CD4-positive, alpha-beta T cell treated with Interleukin-17A for 1 hour (primary cell): ENCODE data around the gene BTBD7.

Experiments used
- DNase-seq: peaks from one replicate; pipeline ENCODE4 v3.0.0-alpha.2; 2020

Gene BTBD7

DNA sequence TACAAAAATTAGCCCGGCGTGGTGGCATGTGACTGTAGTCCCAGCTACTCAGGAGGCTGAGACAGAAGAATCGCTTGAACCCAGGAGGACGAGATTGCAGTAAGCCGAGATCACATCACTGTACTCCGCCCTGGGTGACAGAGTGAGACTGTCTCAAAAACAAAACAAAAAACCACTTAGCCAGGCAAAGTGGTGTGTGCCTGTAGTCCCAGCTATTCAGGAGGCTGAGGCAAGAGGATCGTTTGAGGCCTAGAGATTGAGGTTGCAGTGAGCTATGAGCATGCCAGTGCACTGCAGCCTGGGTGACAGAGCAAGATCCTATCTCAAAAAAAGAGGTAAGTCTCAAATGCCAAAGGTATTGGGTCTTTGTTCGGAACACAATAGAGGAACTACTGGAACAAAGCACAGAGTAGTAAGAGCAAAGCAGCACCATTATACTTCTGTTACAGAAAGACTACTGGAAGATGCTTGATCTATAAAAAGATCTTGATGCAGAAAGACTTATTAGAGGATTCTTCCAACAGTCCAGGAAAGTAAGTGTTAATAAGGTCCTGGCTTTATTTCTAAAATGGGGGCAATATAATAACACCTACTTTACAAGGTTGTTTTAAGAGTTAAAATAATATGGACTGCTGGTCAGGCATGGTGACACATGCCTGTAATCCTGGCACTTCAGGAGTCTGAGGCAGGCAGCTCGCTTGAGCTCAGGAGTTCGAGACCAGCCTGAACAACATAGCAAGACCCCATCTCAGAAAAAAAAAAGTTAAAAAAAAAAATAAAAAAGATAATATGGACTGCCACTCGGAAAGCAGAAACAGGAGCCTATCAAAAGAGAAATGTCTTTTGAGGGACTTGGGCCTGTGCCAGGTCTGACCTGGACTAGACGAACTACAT lies 29.9 kb downstream of the BTBD7 start:
- no peak for DNase-seq

DNA sequence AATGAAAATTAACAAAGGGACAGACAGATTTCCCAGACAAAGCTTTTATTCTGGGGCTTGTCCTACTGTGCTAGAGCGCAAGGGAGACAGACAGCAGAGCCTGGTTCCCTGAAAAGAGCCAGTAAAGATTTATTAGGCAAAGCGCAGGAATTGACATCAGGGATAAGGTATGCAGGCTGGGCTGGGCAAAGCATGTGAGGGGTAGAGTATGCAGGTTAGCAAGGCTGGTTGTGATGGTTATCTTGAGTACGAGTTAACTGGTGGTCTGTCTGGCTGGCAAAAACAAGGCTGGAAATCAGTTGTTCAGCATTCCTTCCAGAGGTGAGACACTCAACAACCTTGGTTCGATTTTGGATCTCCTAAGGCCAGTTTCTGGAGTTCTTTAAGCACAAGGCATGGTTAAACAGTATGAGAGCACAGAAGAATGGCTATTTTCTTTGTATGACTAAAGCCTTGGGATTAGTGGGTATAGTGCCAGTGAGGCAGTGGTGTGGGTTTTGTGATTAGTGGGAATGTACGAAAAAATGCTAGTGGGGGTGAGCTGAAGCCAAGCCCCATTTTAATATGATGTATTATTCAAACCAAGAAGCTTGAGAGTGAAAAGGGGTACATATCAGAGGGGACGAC lies 30.9 kb downstream of the BTBD7 start:
- no peak for DNase-seq

DNA sequence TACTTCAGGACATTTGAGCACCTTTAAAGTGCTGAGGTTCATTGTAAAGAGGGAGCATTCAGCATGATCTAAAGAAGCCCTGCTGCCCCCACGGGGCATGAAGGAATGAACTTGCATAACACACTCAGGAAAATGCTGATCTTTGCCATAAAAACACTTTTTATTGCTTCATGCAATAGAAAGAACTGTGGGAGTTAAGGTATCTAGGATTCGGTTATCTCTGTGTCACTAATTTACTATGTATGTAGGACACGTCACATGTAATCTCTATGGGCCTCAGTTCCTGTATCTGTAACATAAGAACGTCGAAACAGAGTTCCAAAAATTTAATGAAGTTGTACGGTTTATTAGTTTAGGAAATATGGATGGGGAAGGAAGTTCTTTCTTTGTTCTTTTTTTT lies 33.0 kb downstream of the BTBD7 start:
- no peak for DNase-seq

DNA sequence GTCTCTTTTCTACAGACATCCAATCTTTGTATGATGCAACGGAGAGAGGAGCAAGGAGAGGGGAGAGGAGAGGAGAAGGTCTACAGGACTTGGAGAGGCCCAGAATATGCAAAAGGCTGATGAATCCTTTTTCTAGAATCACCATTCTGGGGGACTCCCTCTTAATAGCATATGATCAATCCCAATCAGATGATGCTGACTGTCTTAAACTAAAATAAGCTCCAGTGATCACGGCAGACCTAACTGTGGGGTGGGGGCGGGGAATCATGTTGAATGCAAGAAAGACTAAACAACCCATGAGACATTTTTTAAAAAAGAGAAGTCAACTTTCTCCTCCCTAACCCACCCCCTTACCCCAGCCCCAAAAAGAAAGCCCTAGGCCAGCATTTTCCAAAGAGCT lies 33.4 kb downstream of the BTBD7 start:
- DNase-seq: no peak

DNA sequence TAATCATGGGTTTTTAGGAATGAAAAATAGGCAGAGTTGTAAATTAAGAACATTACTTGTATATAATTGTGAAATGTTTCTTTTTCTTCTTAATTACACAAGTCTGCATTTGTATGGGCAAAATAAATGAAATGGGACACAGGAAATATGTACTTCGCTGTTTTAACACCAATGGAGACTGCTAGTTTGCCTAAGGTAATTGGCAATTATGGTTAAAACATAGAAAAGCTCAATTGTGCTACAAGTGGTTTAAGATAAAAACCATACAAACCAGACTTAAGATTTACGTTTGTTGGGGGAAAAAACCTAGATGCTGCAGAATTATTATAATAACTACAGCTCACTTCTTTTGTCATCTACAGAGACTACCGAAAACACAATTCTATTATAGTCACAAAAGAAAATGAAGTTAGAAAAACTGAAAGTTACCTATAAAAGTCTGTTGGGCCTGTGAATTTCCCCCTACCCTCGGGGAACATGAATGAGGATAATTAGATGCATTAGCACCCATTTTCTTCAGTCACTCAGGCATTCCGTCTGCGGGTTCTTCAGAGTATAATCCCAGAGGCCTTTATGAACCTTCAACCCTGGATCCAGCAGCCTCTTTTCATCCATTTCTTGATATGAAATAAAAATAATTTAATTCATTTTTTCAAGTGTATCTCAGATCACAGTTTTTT lies 37.2 kb downstream of the BTBD7 start:
- no peak for DNase-seq

DNA sequence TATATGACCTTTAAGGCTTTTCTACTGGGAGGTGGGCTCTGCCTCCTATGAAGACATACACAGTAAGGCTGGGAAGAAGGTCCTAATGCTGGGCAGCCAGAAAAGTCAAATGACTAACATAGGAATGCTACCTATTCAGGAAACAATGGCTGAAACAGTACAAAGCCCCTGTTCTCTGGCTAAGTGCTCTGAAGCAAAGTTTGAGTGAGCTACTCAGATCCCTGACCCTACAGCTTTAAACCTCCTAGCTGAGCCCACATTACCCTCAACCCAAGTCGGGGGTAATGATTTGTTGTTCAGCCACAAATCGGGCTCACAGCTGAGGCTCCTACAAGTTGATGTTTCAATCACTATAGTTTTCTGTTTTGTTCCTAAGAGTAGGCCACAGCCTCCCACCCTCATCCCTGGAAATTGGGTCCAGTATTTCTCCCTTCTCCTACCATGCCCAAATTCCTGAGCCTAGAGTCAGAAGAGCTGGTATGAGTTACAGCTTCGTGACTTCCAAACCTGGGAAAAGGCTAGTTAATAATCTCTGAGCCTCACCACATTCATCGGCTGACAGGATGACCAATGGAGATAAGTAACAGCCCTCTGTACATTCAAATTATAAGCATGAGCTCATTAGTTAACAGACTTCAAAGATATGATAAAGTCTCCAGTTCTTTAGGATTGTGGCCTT lies 46.5 kb downstream of the BTBD7 start:
- no peak for DNase-seq

DNA sequence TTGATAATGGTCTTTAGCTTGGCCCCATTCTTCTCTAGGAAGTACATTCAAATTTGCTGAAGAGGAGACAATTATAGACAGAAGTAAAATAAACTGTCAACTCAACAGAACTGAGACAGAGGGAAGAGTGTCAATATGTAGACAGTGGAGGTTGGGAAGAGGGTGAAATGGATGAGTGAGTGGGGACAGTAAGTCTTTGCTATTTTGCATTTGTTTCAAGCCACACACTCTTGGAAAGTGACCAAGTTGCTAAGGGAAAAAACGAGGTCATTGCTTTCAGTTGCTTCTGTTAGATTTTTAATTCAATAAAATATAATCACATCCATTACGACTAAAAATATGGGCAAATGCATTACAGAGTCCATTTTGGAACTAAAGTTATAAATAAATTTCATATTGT lies 47.8 kb downstream of the BTBD7 start:
- DNase-seq: no peak

DNA sequence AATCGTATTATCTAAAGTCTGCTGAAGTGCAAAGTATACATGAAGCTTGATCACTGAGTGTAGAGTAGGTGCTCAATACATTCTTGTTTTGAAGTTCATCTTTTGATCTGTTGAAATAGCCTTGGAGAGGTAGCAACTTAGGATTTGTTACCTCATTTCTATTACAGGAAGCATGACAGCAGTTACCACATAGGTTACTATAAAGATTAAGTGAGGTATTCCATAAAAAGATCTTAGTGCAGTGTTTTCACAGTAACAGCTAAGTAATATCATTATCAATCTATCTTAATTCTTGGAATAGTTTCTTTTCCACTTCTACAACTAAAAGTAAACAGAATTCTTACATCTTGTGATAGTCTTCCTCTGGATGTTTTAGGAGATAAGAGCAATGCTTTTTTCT lies 50.9 kb downstream of the BTBD7 start:
- DNase-seq: no peak

DNA sequence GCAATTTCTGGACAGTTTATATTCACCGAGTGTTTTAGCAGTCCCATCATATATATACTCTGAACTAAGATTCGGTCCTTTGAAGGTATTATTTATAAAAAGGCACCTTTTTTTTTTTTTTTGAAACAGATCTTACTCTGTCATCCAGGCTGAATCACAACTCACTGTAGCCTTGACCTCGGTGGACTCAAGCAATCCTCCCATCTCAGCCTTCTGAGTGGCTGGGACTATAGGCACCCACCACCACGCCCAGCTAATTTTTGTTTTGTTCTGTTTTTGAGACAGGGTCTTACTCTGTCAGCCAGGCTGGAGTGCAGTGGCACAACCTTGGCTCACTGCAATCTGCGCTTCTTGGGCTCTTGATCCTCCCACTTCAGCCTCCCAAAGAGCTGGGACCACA lies 52.1 kb downstream of the BTBD7 start:
- DNase-seq: no peak

DNA sequence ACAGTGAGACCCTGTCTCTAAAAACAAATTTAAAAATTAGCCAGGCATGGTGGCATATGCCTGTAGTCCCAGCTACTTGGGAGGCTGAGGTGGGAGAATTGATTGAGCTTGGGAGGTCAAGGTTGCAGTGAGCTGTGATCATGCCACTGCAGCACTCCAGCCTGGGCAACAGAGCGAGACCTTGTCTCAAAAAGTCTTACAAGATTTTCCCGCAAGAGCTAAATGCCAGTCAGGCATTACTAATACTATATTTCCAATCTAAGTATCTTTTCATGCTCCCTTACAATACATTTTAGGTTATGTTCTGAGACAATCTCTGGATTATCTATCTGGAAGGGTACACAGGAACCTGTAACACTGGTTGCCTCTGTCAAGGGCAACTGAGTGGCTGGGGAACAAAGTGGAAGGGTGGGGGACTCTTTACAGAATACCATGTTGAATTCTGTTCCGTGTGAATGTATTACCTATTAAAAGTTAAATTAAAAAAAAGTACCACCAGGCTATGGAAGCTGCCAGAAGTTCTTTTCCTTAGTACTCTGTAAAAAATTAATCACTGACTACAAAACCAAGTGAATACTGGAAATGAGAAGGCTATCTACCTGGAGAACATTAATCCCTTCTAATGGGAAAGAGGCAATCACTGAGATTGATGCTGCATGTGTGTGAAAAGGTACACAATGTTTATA lies 56.7 kb downstream of the BTBD7 start:
- DNase-seq: no peak

DNA sequence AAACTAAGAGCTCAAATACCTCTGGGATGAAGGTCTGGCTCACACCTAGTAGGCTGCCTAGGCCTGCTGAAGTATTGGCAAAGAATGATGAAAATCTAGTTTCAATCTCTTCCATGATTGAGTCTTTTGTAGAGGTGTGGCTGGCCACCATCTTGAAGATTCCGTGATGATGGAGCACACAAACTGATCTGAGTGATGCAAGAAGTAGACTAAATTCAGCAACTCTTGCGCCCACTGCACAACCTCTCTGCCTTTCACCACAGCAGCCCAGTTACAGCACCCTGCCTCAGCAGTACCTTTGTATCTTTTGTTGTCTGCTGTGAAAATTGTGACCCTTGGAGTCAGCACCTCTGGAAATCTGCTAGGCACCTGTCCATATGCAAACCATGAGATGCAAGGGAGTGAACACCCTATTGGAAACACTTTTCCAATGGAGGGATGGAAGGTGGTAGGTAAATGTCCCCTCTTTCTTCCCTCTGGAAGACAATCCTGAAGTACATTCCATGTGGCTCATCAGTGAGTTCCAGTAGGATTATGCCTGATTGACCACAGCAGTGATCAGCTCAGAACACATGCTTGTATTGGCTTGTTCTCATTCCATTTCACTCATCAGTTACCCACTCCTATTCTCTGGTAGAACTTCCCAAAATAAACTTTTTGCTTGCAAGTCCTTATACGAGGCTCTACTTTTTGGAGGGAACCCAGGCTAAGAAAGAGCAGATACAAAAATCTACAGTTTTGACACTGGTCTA lies 58.6 kb downstream of the BTBD7 start:
- DNase-seq: no peak

DNA sequence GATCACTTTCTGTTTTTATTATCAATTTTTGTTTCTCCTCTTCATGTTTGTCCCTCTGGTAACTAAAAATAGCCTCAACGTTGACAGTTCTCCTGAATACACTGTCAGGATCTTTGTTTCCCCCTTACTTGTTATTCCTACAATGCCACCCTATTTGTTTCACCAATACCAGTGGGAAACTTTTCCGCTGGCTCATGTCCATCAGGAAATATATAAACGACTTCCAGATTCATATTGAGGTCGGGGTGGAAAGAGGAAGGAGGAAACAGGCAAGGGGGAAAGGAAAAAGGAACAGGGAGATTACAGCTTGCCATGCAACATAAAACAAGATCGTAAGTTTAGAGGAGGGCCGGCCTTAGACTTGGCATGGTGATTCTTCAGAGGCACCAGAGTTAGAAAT lies 61.7 kb downstream of the BTBD7 start:
- no peak for DNase-seq

DNA sequence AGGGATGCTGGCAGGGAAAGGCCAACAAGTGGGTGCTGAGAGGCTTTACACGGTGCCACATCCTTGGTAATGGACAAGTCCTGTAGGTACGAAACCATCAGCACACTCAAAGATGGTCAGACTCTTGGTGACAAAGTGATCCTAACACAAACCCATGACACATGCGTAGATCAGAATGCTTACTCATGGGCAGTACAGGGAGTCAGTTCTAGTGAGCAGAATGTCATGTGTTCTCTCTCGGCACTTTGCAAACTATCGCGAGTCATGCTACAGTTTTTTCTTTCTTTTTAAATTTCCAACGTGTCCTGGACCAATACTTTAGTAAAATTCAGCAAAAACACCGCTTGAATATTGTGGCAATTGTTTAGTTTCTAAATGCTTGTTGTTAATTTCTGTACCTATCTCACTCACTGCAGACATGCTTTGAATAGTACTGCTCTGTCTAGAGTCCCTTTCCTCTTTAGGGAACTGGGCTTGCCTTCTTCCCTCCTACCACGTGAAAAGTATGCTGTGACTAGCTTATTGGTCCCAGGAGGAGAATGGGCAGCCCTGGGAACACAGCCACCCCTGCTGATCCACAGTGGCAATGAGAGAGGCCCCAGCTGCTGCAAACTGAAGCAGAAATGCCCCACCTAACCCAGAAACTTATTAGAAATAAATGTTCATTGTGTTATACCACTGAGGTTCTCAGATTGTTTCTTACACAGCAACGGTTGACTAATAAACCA lies 63.3 kb downstream of the BTBD7 start:
- no peak for DNase-seq

DNA sequence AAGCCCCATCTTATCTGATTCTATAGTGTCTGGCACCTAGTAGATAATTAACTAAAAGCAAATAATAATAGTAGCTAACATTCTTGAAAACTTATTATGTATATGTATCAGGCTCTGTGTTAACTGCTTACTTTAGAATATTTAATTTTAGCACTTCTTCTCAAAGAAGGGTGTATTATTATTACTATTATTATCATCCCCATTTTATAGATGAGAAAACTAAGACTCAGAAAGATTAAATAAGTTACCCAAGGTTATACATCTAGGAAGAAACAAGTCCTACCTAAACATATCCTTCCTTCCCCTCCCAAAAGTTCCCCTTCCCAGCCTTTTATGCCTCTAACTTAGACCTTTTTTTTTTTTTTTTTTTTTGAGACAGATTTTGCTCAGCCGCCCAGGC lies 64.4 kb downstream of the BTBD7 start:
- DNase-seq: no peak

DNA sequence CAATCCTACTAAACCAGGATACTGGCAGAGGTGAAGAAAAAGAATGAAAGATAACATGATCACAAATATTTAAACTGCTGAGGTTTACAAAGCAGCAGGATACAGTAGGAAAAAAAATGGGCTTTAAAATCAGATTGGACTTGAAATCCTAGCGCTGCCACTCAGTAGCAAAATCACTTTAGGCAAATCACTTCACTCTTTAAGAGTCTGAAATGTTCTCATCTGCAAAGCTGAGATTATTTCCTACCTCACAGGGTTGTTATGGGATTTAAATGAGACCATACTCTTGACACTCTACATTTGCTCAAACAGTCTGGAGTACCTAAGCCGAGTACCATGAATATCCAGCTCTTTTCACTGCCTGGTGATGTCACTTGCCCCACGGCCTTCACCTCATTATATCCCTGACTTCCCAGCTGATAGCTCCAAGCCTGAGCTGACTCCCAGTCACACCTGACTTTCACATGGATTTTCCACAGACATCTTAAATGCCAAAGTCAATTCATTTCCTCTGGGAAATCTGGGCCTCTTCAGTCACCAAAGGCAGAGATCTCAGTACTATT lies 65.6 kb downstream of the BTBD7 start:
- no peak for DNase-seq

DNA sequence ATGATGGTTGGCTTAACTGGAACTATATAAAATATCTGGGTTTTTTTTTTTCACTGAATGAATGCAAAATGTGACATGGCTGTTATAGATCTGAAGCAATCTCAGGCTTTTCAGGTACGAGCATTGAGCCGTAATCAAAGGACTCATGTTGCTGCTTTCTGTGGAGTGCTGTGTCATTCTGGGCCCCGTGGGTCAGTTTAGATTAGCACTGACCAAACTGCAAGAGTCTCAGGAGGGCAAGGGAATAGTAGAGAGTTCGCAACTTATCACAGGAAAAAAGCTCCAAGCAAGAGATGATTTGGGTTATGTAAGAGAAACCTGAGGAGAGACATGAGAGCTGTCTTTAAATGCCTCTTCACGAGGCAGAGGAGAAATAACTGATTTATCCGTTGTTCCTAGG lies 66.7 kb downstream of the BTBD7 start:
- no peak for DNase-seq

DNA sequence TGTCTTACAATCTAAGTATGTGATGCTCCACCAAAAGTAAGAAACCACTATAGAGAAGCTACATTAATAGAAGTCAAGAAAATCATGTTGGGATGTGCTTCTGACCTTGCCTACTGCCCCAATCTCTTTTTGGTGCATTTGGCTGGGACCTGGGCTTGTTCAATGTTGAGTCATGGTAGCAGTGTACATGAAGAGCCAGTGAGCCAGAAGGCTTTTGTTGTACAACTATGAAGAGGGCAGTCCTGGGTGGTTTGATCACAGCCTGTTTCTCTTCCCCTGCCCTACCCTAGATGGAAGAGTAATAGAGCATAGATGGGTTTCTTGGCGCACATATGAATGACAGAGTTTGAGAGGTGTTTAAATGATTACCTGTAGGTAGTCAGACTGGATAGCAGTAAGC lies 69.4 kb downstream of the BTBD7 start:
- DNase-seq: no peak

DNA sequence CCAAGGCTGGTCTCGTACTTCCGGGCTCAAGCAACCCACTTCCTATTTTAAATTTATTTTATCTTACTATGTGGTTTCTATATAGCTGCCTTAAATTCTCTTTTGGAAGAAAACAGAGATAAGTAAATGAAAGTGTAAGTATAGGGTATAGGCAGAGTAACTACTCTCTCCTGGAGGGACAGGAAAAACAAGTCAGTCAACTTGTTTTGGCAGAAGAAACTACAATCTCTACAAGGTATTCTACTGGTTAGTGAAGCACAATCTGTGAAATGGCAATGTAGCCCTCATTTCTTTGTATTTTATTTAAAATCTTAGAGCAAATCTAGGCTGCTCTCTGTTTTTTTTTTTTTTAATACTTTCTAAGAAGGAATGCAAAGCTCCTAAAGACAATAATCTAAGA lies 70.4 kb downstream of the BTBD7 start:
- DNase-seq: no peak

DNA sequence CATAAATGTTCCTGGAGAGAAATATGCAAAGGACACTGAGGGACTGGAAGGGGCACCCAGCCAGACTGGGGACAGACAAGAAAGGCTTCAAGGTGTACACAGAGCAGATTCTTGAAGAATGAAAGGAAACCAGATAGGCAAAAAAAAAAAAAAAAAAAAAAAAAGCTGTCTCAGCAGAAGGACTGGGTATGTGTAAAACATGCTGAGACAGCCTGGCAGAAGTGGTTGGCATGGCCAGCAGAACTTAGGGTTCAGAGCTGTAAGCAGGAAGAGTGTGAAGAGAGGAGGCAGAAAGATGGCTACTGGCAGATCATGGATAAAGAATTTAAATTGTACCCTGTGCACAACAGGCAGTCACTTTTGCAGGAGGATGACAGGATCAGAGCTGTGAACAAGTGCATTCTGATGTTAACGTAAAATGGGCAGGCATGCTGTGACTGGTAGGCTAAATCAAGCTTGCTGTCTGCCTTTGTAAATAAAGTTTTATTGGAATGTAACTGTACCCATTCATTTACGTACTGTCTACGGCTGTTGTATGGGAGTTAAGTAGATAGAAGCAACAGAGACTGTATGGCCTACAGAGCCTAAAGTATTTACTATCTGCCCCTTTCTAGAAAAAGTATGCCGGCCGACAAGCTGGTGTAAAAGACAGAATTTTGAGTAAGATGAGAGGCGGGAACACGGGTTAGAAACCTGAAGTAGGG lies 83.6 kb downstream of the BTBD7 start:
- DNase-seq: no peak

DNA sequence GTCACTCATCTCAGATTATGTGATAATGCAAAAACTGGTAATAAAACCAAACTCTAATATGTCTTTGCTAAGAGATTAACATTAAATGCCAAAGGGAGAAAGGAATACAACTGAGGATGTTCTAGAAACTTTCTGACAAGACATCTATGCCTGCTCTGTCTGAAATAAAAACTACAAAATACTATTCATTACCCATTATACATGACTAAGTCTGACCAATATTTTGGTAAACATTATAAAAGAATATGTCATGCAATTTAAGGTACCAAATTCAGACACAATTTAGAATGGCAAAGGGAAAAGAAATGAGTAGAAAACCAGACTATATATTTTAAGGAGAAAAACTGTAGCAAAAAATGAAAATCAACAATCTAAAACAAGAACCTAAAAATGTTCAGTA lies 86.3 kb downstream of the BTBD7 start:
- no peak for DNase-seq
